Lower lobe of right lung (tissue), 2 donors: ENCODE data around the gene HES3. TPM values are rescaled to one million over a fixed set of nuclear protein-coding genes. Genes with fewer than 3 reads are reported as not detected.

Source experiments
- ATAC-seq, 2 donors: fragments of 200-7000 bp; cut with Tn5 transposase; one replicate each; pipeline ENCODE4 v1.9.1; 2020 to 2022; ENCODE audit warnings: mild to moderate bottlenecking in 2 of 2, moderate library complexity in 2 of 2
- DNase-seq: peaks from one replicate; pipeline ENCODE4 v3.0.0-alpha.2; 2020
- H3K27ac ChIP-seq: fragments of 200-600 bp; one replicate; pipeline ENCODE4 v1.8.0; 2022
- H3K27me3 ChIP-seq: fragments of 200-600 bp; one replicate; pipeline ENCODE4 v1.8.0; 2022; ENCODE audit warnings: low read depth
- H3K36me3 ChIP-seq: fragments of 200-600 bp; one replicate; pipeline ENCODE4 v1.8.0; 2022; ENCODE audit warnings: mild to moderate bottlenecking
- H3K4me1 ChIP-seq: fragments of 200-600 bp; one replicate; pipeline ENCODE4 v1.8.0; 2022
- H3K4me3 ChIP-seq: fragments of 200-600 bp; one replicate; pipeline ENCODE4 v1.8.0; 2022; ENCODE audit warnings: mild to moderate bottlenecking
- H3K9me3 ChIP-seq: fragments of 200-600 bp; one replicate; pipeline ENCODE4 v1.8.0; 2022
- CTCF ChIP-seq: fragments of 200-600 bp; IDR thresholded peaks from one replicate; pipeline ENCODE4 v1.8.0; 2022; ENCODE audit warnings: antibody characterized with exemption, mild to moderate bottlenecking
- intact Hi-C: fragments of 100-400 bp; cut with DNase I; formaldehyde crosslinking; loops from one replicate; pipeline ENCODE4 v1.11.0; 2022
- long read RNA-seq: library from polyadenylated mRNA; unstranded; transcript quantifications from one replicate; pipeline ENCODE4 v2.0.0, GENCODE V29; 2021
- total RNA-seq: library from RNA; stranded (reverse); fragmentation: NEBNext Ultra II Directional; extraction: Animal tissue kit (Norgen Biotek cat#: 25700); gene quantifications from one replicate; pipeline ENCODE4 v1.2.1, GENCODE V29; 2021
- donor health status: DM: no; HTN: yes; CAD: no; lungs with severe emphysema.

The HES3 gene
- not detected for total RNA-seq
- long read RNA-seq = 0 reads

DNA sequence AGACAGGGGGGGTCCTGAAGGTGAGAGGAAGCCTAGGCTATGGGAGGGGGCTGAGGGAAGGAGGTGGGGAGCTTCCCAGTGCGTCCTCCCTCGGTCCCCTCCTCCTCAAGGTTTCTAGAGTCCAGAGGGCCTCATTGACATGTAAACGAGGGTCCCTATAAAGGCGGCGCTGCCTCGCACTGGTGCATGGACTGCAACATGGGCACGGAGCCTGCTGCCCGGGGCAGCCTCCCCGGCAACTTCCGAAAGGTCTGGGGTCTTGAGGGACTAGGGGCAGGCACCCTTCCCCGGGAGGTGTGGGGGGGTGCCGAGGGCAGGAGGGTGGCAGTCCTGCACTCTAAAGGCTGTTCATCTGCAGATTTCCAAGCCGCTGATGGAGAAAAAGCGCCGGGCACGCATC, at the start of gene HES3:
HES3 (plus strand) TSS at position 187 of the 400 bp plus-strand sequence; CDS start at position 374, 187 bp downstream.
- H3K4me1 ChIP-seq = peaks cover 28% of the 10 kb centered on the region
- TF ChIP-seq CTCF = no peak
- no peaks in the 10 kb centered on the region for H3K36me3 ChIP-seq
- intact Hi-C loops = no loop called here
- H3K27ac ChIP-seq = no peak within 1 kb of the TSS
- ATAC-seq (no peak), DNase-seq (no peak)
- H3K9me3 ChIP-seq = no peaks in the 10 kb centered on the region
- H3K27me3 ChIP-seq = peaks cover 95% of the 10 kb centered on the region
- H3K4me3 ChIP-seq = no peak within 1 kb of the TSS

GRCh38 chr1:6197746-6198427, 46.1 kb upstream of the HES3 start:
- intact Hi-C loops = no loop called here

DNA sequence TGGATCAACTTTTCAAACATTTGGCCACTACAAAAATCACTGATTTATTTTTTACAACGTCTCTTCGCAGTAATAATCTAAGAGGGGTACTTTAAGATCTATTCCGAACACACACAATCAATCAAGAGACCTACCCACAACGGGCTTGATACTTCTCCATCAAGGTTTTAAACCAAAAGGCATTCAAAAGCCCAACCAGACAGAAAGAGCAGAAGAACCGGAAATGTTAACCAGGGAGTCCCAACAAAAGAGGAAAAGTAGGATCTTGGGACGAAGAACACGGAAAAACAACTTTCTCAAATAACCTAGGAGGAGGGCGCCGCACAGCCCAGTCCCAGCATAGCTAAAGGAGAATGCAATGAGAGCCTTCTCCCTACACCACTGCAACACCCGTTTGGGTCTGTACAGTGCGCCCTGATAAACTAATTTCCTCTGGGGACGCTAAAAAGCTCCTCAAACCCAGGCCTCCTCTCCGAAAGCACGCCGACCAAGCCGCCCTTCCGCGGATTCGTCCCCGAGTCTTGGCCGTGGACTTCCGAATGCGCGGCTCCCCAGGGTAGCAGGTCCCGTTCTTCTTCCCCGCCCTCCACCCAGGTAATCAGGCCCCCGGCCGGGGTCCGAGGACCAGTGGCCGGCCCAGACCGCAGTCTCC, 45.2 kb upstream of the HES3 start:
- TF ChIP-seq CTCF = no peak
- H3K9me3 ChIP-seq = no peaks in the 10 kb centered on the region
- peak overlapping the region; percentile 85 for H3K4me3 ChIP-seq
- peak overlapping the region; percentile 87 for H3K27ac ChIP-seq
- DNase-seq (no peak), ATAC-seq (peak; percentile 23 to 40)
- no peaks in the 10 kb centered on the region for H3K27me3 ChIP-seq
- H3K4me1 ChIP-seq = peaks cover 29% of the 10 kb centered on the region
- intact Hi-C loops = no loop called here
- H3K36me3 ChIP-seq = peaks cover 37% of the 10 kb centered on the region

More at GRCh38 chr1:6197746-6198427, 46.1 kb upstream of the HES3 start:
- no peak for TF ChIP-seq CTCF
- Histone ChIP-seq H3K4me1 (peaks cover 29% of the 10 kb centered on the region), H3K27me3 (no peaks in the 10 kb centered on the region), H3K9me3 (no peaks in the 10 kb centered on the region), H3K27ac (no peak overlapping the region), H3K4me3 (peak overlapping the region; percentile 85), H3K36me3 (peaks cover 46% of the 10 kb centered on the region)
- DNase-seq (no peak), ATAC-seq (no peak)

DNA sequence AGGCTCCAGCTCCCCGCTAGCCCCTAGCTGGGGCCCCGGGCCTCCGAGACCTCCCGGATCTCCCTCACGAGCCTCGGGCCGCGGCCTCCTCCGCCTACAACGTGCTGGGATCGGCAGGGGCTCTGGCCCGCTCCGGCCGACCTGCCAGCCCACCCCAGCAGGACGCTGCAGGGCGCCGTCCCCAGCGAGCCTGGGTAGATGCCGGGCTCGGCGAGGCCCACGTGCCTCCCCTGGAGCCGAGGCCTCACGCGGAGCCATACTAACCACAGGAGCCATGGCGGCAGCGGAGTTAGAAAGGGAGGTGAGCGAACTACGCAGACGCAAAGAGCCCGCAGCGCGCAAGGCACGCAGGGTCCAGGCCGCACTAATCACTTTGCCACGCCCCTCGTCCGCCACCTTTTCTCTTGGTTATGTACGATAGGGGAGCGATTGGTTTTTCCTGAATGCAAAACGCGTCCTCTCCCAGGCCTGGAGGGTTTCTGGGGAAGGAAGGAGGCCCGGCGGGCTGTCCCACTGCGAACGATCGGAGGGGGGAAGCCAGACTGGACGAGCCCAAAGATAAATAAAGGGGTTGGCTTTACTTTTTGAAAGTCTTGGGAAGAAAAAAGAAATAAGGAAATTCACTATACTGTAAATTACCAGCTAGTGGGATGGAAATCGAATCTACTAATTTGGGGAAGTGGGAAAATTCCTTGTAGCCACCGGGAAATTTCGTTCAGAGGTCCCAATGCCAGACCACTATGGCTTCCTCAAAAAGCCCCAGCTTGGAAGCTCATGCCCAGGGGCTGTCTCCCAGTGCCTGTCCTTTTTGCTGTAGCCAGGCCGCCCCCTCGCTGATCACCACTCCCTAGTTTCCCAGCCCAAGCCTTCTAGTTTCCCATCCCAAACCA, 44.4 kb upstream of the HES3 start, which contains the start of gene RPL22:
RPL22 (minus strand) TSS at position 298 of the 890 bp plus-strand sequence; CDS start at position 276, 22 bp downstream.
- no peaks in the 10 kb centered on the region for H3K27me3 ChIP-seq
- ATAC-seq (peak; percentile 99 to 100), DNase-seq (peak; percentile 99)
- peaks cover 29% of the 10 kb centered on the region for H3K4me1 ChIP-seq
- H3K9me3 ChIP-seq = no peaks in the 10 kb centered on the region
- TF ChIP-seq CTCF = no peak
- intact Hi-C loops = no loop called here
- peak within 1 kb of the TSS; percentile 85 for H3K4me3 ChIP-seq
- H3K36me3 ChIP-seq = peaks cover 29% of the 10 kb centered on the region
- H3K27ac ChIP-seq = peak within 1 kb of the TSS; percentile 87

- ATAC-seq = no peak
Measured at GRCh38 chr1:6200188-6200809, 43.7 kb upstream of the HES3 start.

More at GRCh38 chr1:6200188-6200809, 43.7 kb upstream of the HES3 start:
- H3K27ac ChIP-seq = peak overlapping the region; percentile 87
- no peak for TF ChIP-seq CTCF
- no peaks in the 10 kb centered on the region for H3K9me3 ChIP-seq
- DNase-seq = no peak
- peaks cover 21% of the 10 kb centered on the region for H3K36me3 ChIP-seq
- H3K27me3 ChIP-seq = peaks cover under 1% of the 10 kb centered on the region
- peak overlapping the region; percentile 85 for H3K4me3 ChIP-seq
- peaks cover 36% of the 10 kb centered on the region for H3K4me1 ChIP-seq
- intact Hi-C loops = no loop called here
